NCI-H460 (cell line): ENCODE data around the gene SREBF2. TPM values are rescaled to one million over a fixed set of nuclear protein-coding genes. Genes with fewer than 3 reads are reported as not detected.
"Not testable (repeated sequence)": the region's sequence is repeated elsewhere in the genome, so short reads cannot be mapped to it uniquely, and the experiment has no call there.

Source experiments
- DNase-seq: peaks from one replicate; pipeline ENCODE4 v3.0.0-alpha.2; 2016; ENCODE audit warnings: low read depth; ENCODE audit errors: extremely low read depth
- small RNA-seq, 2 experiments: library from RNA; depleted of rRNA; stranded (forward); fragments of <200 nt; gene quantifications; one replicate each; pipeline ENCODE3, GENCODE V24; 2014
- total RNA-seq: library from RNA; depleted of rRNA; stranded (reverse); fragments of >200 nt; shearing (Covaris generic); gene quantifications from 2 replicates; pipeline ENCODE4 v1.2.3, GENCODE V29; 2014; rRNA removed

Gene SREBF2
- total RNA-seq, 1 experiment from 2014 or later = 29.5 TPM

DNA sequence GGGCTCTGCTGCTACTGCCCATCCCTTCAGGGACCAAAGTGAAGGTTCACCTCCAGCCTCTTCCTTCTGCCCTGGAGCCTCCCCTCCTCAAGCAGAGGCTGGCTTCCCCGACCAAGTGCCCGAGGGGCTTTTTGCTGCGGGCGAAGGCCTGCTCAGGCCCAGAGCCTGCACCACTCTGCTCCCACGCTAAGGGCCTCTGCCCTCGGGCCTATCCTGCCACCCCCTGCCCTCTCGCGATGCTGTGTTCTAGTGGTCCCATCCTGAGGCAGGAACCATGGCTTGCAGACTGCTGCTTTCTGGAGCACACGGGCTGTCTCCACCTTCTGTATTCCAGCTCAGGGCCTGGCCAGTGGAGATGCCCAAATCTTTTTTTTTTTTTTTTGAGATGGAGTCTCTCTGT lies 102.6 kb downstream of the SREBF2 start:
- DNase-seq = no peak

DNA sequence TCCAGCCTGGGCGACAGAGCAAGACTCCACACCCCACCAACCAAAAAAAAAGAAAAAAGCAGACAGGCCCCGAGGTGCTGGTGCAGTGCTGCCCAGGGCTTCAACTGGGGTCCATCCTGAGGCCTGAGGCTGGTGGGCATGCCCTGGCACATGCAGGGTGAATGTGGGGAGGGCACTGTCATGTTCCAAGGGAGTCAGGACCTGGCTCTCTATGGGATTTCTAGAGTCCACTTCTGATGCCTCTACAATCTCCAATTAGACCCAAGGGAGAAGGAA lies 103.9 kb downstream of the SREBF2 start:
- no peak for DNase-seq

DNA sequence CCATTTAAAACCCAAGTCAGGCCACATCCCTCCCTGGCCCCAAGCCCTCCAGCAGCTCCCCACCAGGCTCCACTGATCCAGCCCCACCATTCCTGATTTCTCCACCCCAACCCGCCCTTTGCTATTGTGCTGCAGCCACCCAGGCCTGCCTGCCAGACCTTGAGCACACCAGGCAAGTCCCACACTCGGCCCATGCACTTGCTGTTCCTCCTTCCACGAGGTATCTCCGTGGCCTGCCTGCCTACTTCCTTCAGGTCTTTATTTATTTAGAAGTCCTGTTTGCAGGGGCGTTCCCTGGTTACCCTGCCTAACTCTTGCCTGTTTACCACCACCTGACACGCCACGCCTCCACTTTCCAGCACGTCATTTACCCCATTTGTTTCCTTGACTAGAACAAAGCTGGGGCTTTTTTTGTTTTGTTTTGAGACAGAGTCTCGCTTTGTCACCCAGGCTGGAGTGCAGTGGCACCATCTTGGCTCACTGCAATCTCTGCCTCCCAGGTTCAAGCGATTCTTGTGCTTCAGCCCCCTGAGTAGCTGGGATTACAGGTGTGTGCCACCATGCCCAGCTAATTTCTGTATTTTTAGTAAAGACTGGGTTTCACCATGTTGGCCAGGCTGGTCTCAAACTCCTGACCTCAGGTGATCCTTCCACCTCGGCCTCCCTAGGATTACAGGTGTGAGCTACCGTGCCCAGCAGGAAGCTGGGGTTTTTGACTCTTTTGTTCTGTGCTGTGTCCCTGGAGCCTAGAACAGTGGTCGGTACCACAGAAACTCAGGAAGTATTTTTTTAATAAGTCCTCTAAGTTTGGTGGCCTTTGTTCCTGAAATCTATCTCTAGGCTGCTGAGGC lies 107.3 kb downstream of the SREBF2 start:
- no peak for DNase-seq

DNA sequence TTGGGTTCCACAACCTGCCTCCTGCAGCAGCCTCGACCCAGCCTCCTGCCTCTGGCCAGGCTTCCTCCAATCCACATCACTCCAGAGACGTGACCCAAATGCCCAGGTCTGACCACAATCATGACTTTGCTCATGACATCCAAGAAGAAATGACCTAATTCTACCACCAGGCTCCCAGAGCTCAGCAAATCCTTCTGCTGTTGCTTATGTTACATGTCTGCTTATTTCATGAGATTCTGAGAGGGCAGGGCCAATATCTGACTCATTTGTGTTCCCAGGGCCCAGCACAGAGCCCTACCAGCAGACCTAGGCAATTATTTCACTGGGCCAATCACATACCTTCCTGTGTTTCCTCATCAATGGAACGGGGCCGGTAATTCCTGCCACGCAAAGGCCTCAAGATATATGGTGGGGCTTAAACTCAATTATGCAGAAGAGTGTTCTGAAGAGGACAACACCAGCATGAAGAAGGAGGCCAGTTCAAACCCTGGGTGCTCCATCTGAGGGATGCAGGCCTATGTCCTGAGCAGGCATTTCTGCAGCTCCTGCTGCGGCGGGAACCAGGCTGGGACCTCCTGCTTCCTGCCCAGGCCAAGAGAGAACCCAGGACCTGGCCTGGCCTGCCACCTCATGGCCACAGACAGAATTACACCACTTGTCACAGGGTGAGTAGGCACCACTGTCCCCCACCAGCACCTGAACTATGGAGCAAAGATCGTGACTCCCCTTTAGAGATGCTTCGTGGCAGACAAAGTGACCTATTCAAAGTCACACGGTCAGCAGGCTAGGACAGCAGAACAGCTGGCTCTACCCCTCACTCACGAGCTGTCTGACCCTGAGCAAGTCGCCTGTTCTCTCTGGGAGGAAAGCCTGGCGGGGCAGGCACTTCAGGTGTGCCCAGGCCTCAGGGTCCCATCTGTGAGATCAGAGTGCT lies 108.2 kb downstream of the SREBF2 start:
- peak; percentile 70 for DNase-seq

DNA sequence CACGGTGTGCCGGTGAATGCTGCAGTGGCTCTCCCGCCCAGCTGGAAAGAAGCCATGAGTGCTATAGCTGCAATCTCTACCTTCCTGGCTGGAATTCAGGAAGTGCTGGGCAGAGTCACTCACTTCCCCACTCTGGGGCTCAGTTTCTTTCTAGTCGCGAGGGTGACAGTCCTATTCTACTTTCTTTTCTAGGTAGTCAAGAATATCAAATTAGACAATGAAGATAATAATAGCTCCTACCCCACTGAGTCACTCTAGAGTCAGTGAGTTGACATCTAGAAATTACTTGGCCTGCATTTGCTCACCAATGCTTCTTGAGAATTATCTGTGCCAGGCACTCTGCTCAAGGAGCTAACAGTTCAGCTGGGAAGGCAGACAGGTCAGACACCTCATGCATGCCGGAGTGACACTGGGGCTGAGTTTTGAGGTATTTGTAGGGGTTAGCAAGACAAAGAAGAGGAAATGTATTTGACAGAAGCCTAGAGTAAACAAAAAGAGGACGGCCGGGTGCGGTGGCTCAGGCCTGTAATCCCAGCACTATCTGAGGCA lies 110.8 kb downstream of the SREBF2 start:
- no peak for DNase-seq

DNA sequence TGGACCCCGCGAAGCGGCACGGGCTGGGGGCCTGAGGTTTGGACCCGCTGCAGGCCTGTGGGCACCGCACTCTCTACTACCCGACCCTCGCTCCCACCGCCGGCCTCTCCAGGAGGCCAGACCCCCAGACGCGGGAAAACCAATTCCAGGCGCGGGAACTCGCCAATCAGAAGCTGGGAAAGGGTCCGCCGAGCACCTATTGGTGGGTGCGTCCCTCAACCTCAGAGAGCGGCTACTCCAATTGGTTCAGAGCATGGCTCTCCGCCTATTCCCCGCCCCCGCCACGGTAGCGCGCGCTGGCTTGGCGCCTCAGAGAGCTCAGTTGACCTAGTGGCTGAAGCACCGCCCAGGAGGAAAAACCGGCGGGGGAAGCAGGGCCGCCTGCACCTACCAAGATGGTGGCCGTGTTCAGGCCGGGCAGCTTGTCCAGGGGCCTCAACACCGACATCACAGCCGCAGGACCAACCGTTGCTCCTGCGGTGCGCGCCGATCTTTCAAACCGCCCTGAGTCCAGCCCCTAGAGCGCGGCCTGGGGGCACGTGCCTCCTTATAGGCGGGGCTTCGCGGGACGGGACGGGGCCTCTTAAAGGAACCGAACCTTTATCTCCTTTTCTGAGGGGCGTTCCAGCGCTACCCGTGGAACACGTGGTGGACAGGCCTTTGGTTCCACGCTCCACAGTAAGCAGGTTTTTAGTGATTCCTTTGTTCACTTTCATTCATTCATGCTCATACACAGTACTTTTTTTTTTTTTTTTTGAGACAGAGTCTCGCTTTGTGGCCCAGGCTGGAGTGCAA lies 113.9 kb downstream of the SREBF2 start, which contains the start of gene CENPM:
Gene CENPM (minus strand): TSS at position 524 of the 795 bp plus-strand sequence. CDS start 76 bp downstream, at position 448.
- DNase-seq = peak; percentile 91

DNA sequence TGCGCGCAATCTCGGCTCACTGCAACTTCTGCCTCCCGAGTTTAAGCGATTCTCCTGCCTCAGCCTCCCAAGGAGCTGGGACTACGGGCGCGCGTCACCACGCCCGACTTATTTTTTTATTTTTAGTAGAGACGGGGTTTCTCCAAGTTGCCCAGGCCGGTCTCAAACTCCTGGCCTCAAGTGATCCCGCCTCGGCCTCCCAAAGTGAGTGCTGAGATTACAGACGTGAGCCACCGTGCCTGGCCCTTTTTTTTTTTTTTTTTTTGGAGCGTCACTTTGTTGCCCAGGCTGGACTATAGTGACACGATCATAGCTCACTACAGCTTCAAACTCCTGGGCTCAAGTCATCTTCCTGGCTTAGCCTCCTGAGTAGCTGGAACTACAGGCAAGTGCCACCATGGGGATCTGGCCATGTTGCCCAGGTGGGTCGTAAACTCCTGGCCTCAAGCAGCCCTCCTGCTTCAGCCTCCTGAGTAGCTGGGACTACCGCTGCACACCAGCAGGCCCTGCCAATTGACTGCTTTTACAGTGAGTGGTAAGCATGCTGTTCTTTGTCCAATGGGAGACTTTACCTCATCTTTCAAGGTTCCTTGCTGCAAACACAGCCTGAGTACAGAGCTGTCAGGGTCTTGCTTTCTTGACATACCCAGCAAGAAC lies 114.6 kb downstream of the SREBF2 start:
- no peak for DNase-seq

DNA sequence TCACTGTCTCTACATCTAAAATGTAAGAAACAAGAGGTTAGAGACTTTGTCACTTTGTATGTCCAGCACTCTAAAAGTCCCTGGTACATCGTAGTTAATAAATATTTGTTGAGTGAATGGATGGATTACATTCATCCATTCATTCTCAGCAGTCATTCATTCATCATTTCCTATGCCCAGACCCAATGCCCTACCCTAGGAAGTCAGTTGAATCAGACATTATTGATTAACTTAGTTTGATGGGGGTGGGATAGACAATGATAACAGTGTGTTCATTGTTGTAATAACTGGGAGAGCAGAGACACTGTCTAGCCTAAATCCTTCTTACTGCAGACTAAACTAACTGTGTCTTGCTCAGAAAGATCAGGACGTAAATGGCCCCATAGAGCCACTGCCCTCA lies 115.2 kb downstream of the SREBF2 start:
- DNase-seq = no peak

DNA sequence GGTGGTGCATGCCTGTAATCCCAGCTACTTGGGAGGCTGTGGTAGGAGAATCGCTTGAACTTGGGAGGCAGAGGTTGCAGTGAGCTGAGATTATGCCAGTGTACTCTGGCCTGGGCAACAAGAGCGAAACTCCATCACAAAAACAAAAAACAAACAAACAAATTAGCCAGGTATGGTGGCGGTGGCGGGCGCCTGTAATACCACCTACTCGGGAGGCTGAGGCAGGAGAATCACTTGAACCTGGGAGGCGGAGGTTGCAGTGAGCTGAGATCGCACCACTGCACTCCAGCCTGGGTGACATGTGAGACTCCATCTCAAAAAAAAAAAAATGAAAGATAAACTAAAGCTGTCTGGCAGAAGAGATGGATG lies 116.0 kb downstream of the SREBF2 start:
- DNase-seq = not testable (repeated sequence)

DNA sequence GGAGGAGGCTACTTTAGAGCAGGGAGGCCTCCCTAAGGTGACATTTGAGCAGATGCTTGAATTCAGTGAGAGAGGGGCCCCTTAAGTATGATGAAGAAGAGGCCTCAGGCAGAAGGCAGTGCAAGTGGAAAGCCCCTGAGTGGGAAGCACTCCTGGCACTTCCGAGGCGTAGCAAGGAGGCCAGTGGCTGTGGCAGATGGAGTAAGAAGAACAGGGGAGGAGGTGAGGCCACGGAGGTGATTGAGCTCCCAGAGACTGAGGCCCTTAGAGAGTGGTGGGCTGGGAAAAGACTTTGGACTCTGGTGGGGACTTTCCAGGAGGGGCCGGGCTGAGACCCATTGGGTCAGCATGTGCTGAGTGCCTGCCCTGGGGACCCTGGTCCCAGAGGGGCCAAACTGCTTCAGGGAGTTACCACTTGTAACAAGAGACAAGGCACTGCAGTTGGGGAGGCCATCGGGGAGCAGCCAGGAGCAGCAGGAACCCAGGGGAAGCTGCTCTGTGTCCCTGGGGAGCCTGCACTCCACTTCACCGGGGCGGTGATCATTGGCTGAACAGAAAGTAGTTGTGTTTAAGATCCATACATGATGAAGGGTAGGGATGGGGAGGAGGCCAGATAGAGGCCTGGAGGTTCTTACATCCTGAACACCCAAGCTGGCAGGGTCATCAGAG lies 116.5 kb downstream of the SREBF2 start:
- no peak for DNase-seq

DNA sequence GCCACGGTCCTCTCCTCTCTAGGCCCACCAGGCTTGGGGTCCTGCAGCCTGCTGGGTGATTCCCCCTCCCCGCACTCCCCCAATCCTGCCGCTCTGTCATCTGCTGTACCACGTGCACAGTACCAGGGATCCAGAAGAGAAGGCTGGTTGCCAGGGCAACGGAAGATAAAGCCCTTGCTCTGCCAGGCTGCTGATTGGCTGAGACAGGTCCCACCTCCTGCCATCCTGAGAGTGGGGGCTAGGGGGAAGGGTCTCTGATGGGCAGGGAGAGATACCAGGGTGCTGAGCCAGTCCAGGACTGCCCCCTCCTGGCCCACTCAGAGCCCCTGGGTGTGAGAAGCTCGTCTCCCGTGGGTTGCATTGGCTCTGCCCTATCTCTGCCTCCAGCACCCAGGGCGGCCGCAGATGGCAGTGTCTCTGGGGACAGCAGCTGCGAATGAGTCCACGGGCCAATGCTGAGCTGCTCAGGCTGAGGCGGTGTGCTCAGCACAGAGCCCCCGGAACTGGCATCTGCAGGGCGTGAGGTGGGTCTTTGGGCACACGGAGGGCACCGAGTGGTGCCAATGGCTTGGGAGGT lies 119.1 kb downstream of the SREBF2 start, which contains the start of gene SMIM45:
Gene SMIM45 (plus strand): TSS at position 253 of the 577 bp plus-strand sequence.
- DNase-seq = no peak

DNA sequence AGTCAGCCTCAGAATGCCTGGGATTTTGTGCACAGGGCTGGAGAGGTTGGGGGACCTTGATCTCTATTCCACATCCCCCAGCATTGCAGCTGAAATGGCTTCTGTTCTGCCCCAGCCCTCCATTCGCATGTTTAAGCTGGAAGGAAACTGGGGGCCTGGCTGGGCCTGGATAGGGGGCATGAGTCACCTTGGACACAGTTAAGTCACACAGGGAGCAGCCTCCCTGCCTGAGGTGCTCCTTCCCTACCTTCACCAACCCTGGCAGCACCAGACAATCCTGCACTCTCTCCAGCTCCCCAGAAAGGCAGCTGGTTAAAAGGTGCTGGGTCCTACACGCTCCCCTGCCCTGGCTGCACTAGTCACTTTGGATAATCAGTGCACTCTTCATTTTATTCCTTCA lies 119.8 kb downstream of the SREBF2 start:
- no peak for DNase-seq

Small RNAs within 50 kb of the gene (small RNA-seq; reads per million reads assigned to genes)
- 0.04 to 2.6 reads per million in 2 experiments for gene MIR33A

Other genes with a start within 250 kb of the SREBF2 start
- 9.5 and 14.4 TPM in 2 replicates for gene PMM1, start 243.3 kb upstream of the SREBF2 start, total RNA-seq
- 26.3 and 32.4 TPM in 2 replicates for gene DESI1, start 212.1 kb upstream of the SREBF2 start, total RNA-seq
- gene XRCC6, start 211.8 kb upstream of the SREBF2 start, total RNA-seq = 329 and 336 TPM in 2 replicates
- 105 and 113 TPM in 2 replicates for gene SNU13, start 144.2 kb upstream of the SREBF2 start, total RNA-seq
- 0.43 and 0.50 TPM in 2 replicates for gene MEI1, start 133.6 kb upstream of the SREBF2 start, total RNA-seq
- 5.5 and 5.9 TPM in 2 replicates for gene CCDC134, start 32.4 kb upstream of the SREBF2 start, total RNA-seq
- gene SHISA8, start 82.0 kb downstream of the SREBF2 start, total RNA-seq = not detected in 2 replicates
- 0.20 and 0.27 TPM in 2 replicates for gene TNFRSF13C, start 93.7 kb downstream of the SREBF2 start, total RNA-seq
- 20.7 and 22.9 TPM in 2 replicates for gene CENPM, start 114.0 kb downstream of the SREBF2 start, total RNA-seq
- gene SEPTIN3, start 136.3 kb downstream of the SREBF2 start, total RNA-seq = 0.35 and 0.45 TPM in 2 replicates
- gene WBP2NL, start 165.7 kb downstream of the SREBF2 start, total RNA-seq = 0.78 and 1.2 TPM in 2 replicates
- 28.0 and 29.5 TPM in 2 replicates for gene NAGA, start 237.7 kb downstream of the SREBF2 start, total RNA-seq
- gene PHETA2, start 241.1 kb downstream of the SREBF2 start, total RNA-seq = 1.5 and 1.8 TPM in 2 replicates
- gene SMDT1, start 246.6 kb downstream of the SREBF2 start, total RNA-seq = 10.4 and 16.7 TPM in 2 replicates